IMR-90 (cell line): ENCODE results near the gene LMAN2. TPM values are rescaled to one million over a fixed set of nuclear protein-coding genes. Genes with fewer than 3 reads are reported as not detected.

ENCODE experiments used
- ATAC-seq: fragments of 200-7000 bp; cut with Tn5 transposase; 2 replicates; pipeline ENCODE4 v1.9.1; 2020; ENCODE audit warnings: low read depth, mild to moderate bottlenecking, moderate library complexity
- BruUV-seq: library from RNA; stranded (reverse); fragments of 400-500 nt; replicated peaks from 2 replicates; lab custom pipeline; 2021; lab: Mats Ljungman, UMichigan
- CTCF ChIA-PET: fragments of 300-600 bp; formaldehyde crosslinking; extraction: SDS; loops from one replicate; lab custom pipeline; 2021; ENCODE audit warnings: antibody characterized with exemption; lab: Yijun Ruan, JAX
- POLR2A ChIA-PET: fragments of 300-600 bp; sonication (Branson Sonifier 250); formaldehyde crosslinking; loops from one replicate; lab custom pipeline; 2022; ENCODE audit warnings: antibody characterized with exemption; ENCODE audit not compliant: unreplicated experiment; lab: Charles Lee
- DNase-seq: peaks from one replicate; pipeline ENCODE4 v3.0.0; 2013
- H2AFZ ChIP-seq: replicated peaks from 2 replicates; pipeline ENCODE3; 2013; ENCODE audit warnings: low read length, mild to moderate bottlenecking; ENCODE audit not compliant: poor library complexity
- H2AK5ac ChIP-seq: 2 replicates; pipeline ENCODE4 v1.6.1; 2013; ENCODE audit warnings: low read depth, low read length, inconsistent platforms
- H2AK9ac ChIP-seq: replicated peaks from 2 replicates; pipeline ENCODE3; 2013; ENCODE audit warnings: mild to moderate bottlenecking, low read depth, low read length, moderate library complexity; ENCODE audit not compliant: poor library complexity
- H2BK120ac ChIP-seq: 2 replicates; pipeline ENCODE4 v1.6.1; 2013; ENCODE audit warnings: low read depth, low read length, inconsistent platforms
- H2BK15ac ChIP-seq: 3 replicates; pipeline ENCODE4 v1.6.1; 2013; ENCODE audit warnings: low read depth, low read length, inconsistent platforms
- H2BK20ac ChIP-seq: 2 replicates; pipeline ENCODE4 v1.6.1; 2013; ENCODE audit warnings: low read depth, mild to moderate bottlenecking, inconsistent platforms, low read length, moderate library complexity
- H2BK5ac ChIP-seq: 2 replicates; pipeline ENCODE4 v1.6.1; 2013; ENCODE audit warnings: mild to moderate bottlenecking, low read depth, low read length, inconsistent platforms; ENCODE audit not compliant: poor library complexity, severe bottlenecking
- H3K14ac ChIP-seq: replicated peaks from 2 replicates; pipeline ENCODE4 v1.6.1; 2013; ENCODE audit warnings: low read depth, low read length, inconsistent platforms
- H3K18ac ChIP-seq: 2 replicates; pipeline ENCODE4 v1.6.1; 2013; ENCODE audit warnings: low read depth, low read length, control low read depth
- H3K23ac ChIP-seq: 2 replicates; pipeline ENCODE4 v1.6.1; 2013; ENCODE audit warnings: low read depth, low read length, inconsistent platforms
- H3K27ac ChIP-seq: 2 replicates; pipeline ENCODE4 v1.5.1; 2013; ENCODE audit warnings: mild to moderate bottlenecking, control low read depth, low read length; ENCODE audit not compliant: insufficient read depth
- H3K27me3 ChIP-seq: 2 replicates; pipeline ENCODE4 v1.6.1; 2013; ENCODE audit warnings: low read length; ENCODE audit not compliant: control insufficient read depth, insufficient read depth
- H3K36me3 ChIP-seq: 2 replicates; pipeline ENCODE4 v1.6.1; 2013; ENCODE audit warnings: low read length, mixed read lengths; ENCODE audit not compliant: control insufficient read depth, insufficient read depth
- H3K4ac ChIP-seq: 2 replicates; pipeline ENCODE4 v1.6.1; 2013; ENCODE audit warnings: low read depth, low read length, inconsistent platforms
- H3K4me1 ChIP-seq: 2 replicates; pipeline ENCODE4 v1.6.1; 2013; ENCODE audit warnings: low read length, mixed read lengths; ENCODE audit not compliant: control insufficient read depth, insufficient read depth
- H3K4me2 ChIP-seq: 2 replicates; pipeline ENCODE4 v1.6.1; 2013; ENCODE audit warnings: low read depth, mild to moderate bottlenecking, control low read depth, low read length, moderate library complexity
- H3K4me3 ChIP-seq: 2 replicates; pipeline ENCODE4 v1.5.1; 2013; ENCODE audit warnings: low read depth, mild to moderate bottlenecking, control low read depth, low read length, moderate library complexity; ENCODE audit not compliant: insufficient read depth
- H3K56ac ChIP-seq: 2 replicates; pipeline ENCODE4 v1.6.1; 2013; ENCODE audit warnings: low read length, inconsistent platforms; ENCODE audit not compliant: insufficient read depth; ENCODE audit errors: extremely low read depth
- H3K79me1 ChIP-seq, 2 experiments: 2 replicates each; pipeline ENCODE4 v1.6.1; 2013; ENCODE audit warnings: low read length in 2 of 2, inconsistent platforms in 1 of 2, low read depth in 1 of 2
- H3K9ac ChIP-seq: 2 replicates; pipeline ENCODE4 v1.6.1; 2013; ENCODE audit warnings: low read depth, low read length, control low read depth
- H3K9me1 ChIP-seq: 2 replicates; pipeline ENCODE4 v1.6.1; 2013; ENCODE audit warnings: low read length, inconsistent platforms; ENCODE audit not compliant: insufficient read depth
- H3K9me3 ChIP-seq: 2 replicates; pipeline ENCODE4 v1.6.1; 2013; ENCODE audit warnings: low read length; ENCODE audit not compliant: control insufficient read depth, insufficient read depth
- H4K20me1 ChIP-seq: 2 replicates; pipeline ENCODE4 v1.6.1; 2013; ENCODE audit warnings: low read length, inconsistent platforms; ENCODE audit not compliant: insufficient read depth
- H4K5ac ChIP-seq: 2 replicates; pipeline ENCODE4 v1.6.1; 2013; ENCODE audit warnings: mild to moderate bottlenecking, low read depth, low read length, control low read depth
- H4K8ac ChIP-seq, 2 experiments: 2 replicates each; pipeline ENCODE4 v1.6.1; 2013; ENCODE audit warnings: low read depth in 2 of 2, low read length in 2 of 2, control low read depth in 1 of 2, inconsistent platforms in 1 of 2
- H4K91ac ChIP-seq: 2 replicates; pipeline ENCODE4 v1.6.1; 2013; ENCODE audit warnings: low read depth, low read length, inconsistent platforms; ENCODE audit not compliant: insufficient read depth
- CHD1 ChIP-seq: IDR thresholded peaks from 2 replicates; pipeline ENCODE4 v1.6.1; 2012; ENCODE audit warnings: low read depth, low read length, improper control_type of control experiment
- FOS ChIP-seq: fragments of 150-350 bp; IDR thresholded peaks from 2 replicates; pipeline ENCODE4 v1.6.1; 2016; ENCODE audit warnings: low read depth, low read length
- MAFK ChIP-seq: IDR thresholded peaks from 2 replicates; pipeline ENCODE4 v1.6.1; 2012; ENCODE audit warnings: low read depth, low read length, improper control_type of control experiment
- WGBS, 2 experiments: methylation state at CpG; one replicate each; pipeline versions ENCODE4 v1.1.5 to v1.1.7; 2013; ENCODE audit warnings: missing lambda C conversion rate in 2 of 2; ENCODE audit not compliant: insufficient read length in 1 of 2; ENCODE audit errors: extremely low coverage in 2 of 2; 5-methylcytosine and 5-hydroxymethylcytosine counted together
- dilution Hi-C: fragments of 300-500 bp; cut with HindIII; formaldehyde crosslinking; loops from one replicate; pipeline ENCODE4 v1.14.3; 2018; ENCODE audit warnings: low sequenced_read_pairs; ENCODE audit not compliant: unreplicated experiment
- in situ Hi-C: fragments of 300-500 bp; cut with MboI; formaldehyde crosslinking; loops from 3 replicates; pipeline ENCODE4 v1.14.3; 2019; ENCODE audit warnings: low sequenced_read_pairs, inconsistent platforms, mixed read lengths
- intact Hi-C: fragments of 100-400 bp; cut with micrococcal nuclease; formaldehyde crosslinking; loops from 2 replicates; pipeline ENCODE4 v1.10.0; 2022
- polyA plus RNA-seq, 3 experiments: library from polyadenylated mRNA; depleted of rRNA; stranded (reverse); fragments of >200 nt; gene quantifications; 2 replicates each; pipeline ENCODE4 v1.2.3, GENCODE V29; 2012; ENCODE audit warnings: low replicate concordance in 1 of 3
- total RNA-seq: library from RNA; depleted of rRNA; stranded (reverse); fragments of >200 nt; gene quantifications from 2 replicates; pipeline ENCODE4 v1.2.3, GENCODE V29; 2012

Gene LMAN2
- total and polyA plus RNA-seq, 2 of the 4 experiments (the other 2 are of a cell fraction) = 253 to 303 TPM

- no peak overlapping the region for H3K4ac ChIP-seq
- no peak overlapping the region for H4K91ac ChIP-seq
- 93% methylated on average over 11 of the region's 14 CpGs; no CpG with 5 or more reads in 1 of the 2 experiments for WGBS, 2 experiments
- dilution Hi-C loops (no loop called here), intact Hi-C loops (loop anchor here (2.0 kb wide), 1 partner anchor 181 kb away; no protein-coding TSS in a partner anchor), in situ Hi-C loops (no loop called here)
- DNase-seq (no peak), ATAC-seq (no peak)
- H3K27ac ChIP-seq = no peak overlapping the region
- H2BK5ac ChIP-seq = no peak overlapping the region
- no peaks in the 10 kb centered on the region for H3K4me1 ChIP-seq
- H4K8ac ChIP-seq = no peak overlapping the region
- H3K14ac ChIP-seq = no peak overlapping the region
- no peak overlapping the region for H3K18ac ChIP-seq
- no peak overlapping the region for H3K23ac ChIP-seq
- ChIA-PET POLR2A (no interaction called here), CTCF (interaction anchor here (1.6 kb wide), 1 partner anchor 10 kb away, joined by 6 read pairs; no protein-coding TSS in a partner anchor)
- no peak overlapping the region for H2AFZ ChIP-seq
- H3K79me1 ChIP-seq = peaks cover 0 to 11% of the 10 kb centered on the region in 2 experiments; a peak in 3 of 4 replicates
- no peak overlapping the region for H4K5ac ChIP-seq
- H3K56ac ChIP-seq = no peak overlapping the region
- no peak overlapping the region for H3K4me3 ChIP-seq
- no peaks in the 10 kb centered on the region; the same call in 1 of the 2 replicates for H3K36me3 ChIP-seq
- no peak overlapping the region for H3K9ac ChIP-seq
- H2BK20ac ChIP-seq = no peak overlapping the region
- H3K9me3 ChIP-seq = no peaks in the 10 kb centered on the region
- no peak overlapping the region for H2AK9ac ChIP-seq
- no peaks in the 10 kb centered on the region for H3K27me3 ChIP-seq
- BruUV-seq = no TSS peak
- peaks cover 11% of the 10 kb centered on the region; the same call in 1 of the 2 replicates for H4K20me1 ChIP-seq
- no peak overlapping the region for H2AK5ac ChIP-seq
- no peak for TF ChIP-seq MAFK
- no peak for TF ChIP-seq FOS
- TF ChIP-seq CHD1 = no peak
- H2BK120ac ChIP-seq = no peak overlapping the region
- H3K4me2 ChIP-seq = no peak overlapping the region
- peaks cover 5% of the 10 kb centered on the region; the same call in 1 of the 2 replicates for H3K9me1 ChIP-seq
- no peak overlapping the region for H2BK15ac ChIP-seq
These were observed 31.4 kb downstream of the LMAN2 start for GRCh38 chr5:177319913-177320588.
